Ovary (tissue), 9 donors: ENCODE data around the gene CHD2. TPM values are rescaled to one million over a fixed set of nuclear protein-coding genes. Genes with fewer than 3 reads are reported as not detected.
"Not testable (repeated sequence)": the region's sequence is repeated elsewhere in the genome, so short reads cannot be mapped to it uniquely, and the experiment has no call there.

ENCODE experiments used
- DNase-seq, 5 donors: peaks; one replicate each; pipeline ENCODE4 v3.0.0-alpha.2; 2019 to 2020
- H3K27ac ChIP-seq, 2 donors: fragments of 200-600 bp; one replicate each; pipeline versions ENCODE4 v1.5.1 to v1.8.0; 2019 to 2022
- H3K27me3 ChIP-seq: fragments of 200-600 bp; one replicate; pipeline ENCODE4 v1.8.0; 2022
- H3K36me3 ChIP-seq: fragments of 200-600 bp; sonication (generic); one replicate; pipeline ENCODE4 v1.5.1; 2019
- H3K4me1 ChIP-seq: one replicate; pipeline ENCODE4 v1.8.1; 2013; ENCODE audit warnings: mild to moderate bottlenecking, moderate library complexity; ENCODE audit not compliant: insufficient read depth
- H3K4me3 ChIP-seq: fragments of 200-600 bp; sonication (generic); one replicate; pipeline ENCODE4 v1.5.1; 2017
- H3K9me3 ChIP-seq, 2 donors: fragments of 200-600 bp in 1 of 2; sonication (generic) in 1 of 2; one replicate each; pipeline versions ENCODE4 v1.5.1 to v1.8.1; 2013 to 2019; ENCODE audit warnings: mild to moderate bottlenecking in 1 of 2, moderate library complexity in 1 of 2
- CTCF ChIP-seq, 3 donors: fragments of 450-650 bp in 2 of 3; fragments of 200-600 bp in 1 of 3; IDR thresholded peaks; one replicate each; pipeline versions ENCODE4 v1.5.1 to v1.8.0; 2016 to 2022; ENCODE audit warnings: antibody characterized with exemption in 3 of 3, mild to moderate bottlenecking in 1 of 3
- EP300 ChIP-seq: sonication (generic); formaldehyde crosslinking; IDR thresholded peaks from one replicate; pipeline ENCODE4 v1.6.1; 2017; ENCODE audit warnings: antibody characterized with exemption
- POLR2A ChIP-seq: fragments of 450-650 bp; IDR thresholded peaks from one replicate; pipeline ENCODE4 v1.6.1; 2017; ENCODE audit warnings: antibody characterized with exemption, mild to moderate bottlenecking, moderate library complexity
- WGBS, 3 donors: extraction: QIAGEN DNeasy Blood & Tissue Kit in 1 of 3; methylation state at CpG; one replicate each; pipeline versions ENCODE4 v1.1.5 to v1.1.7; 2013 to 2017; 5-methylcytosine and 5-hydroxymethylcytosine counted together
- intact Hi-C, 4 donors: fragments of 100-400 bp; cut with DNase I; formaldehyde crosslinking; loops; one replicate each; pipeline versions ENCODE4 v1.11.0 to v1.15.1; 2022 to 2023
- polyA plus RNA-seq, 2 donors: library from polyadenylated mRNA; stranded (reverse); fragments of 200-250 nt in 1 of 2; fragments of 350-450 nt in 1 of 2; fragmentation: Illumina TruSeq in 1 of 2; extraction: RNeasy Lipid Tissue Mini Kit (QIAGEN cat#74804) in 1 of 2; gene quantifications; one replicate each; pipeline ENCODE4 v1.2.3, GENCODE V29; 2013 to 2014
- total RNA-seq, 7 donors: library from RNA; depleted of rRNA in 2 of 7; stranded (reverse); fragments of >200 nt in 2 of 7; fragmentation: NEBNext Ultra II Directional in 3 of 7; extraction: Animal tissue kit (Norgen Biotek cat#: 25700) in 3 of 7; gene quantifications; one replicate each; pipeline versions ENCODE4 v1.1.0 to v1.2.4, GENCODE V29; 2016 to 2023
- donor health status: DM: no; HTN: no; CAD: no; lungs with moderate emphysema.
- donor health status: DM: no; HTN: no; CAD: no.
- donor health status: Bipolar disorder and iron deficiency.
- donor health status: DM: yes; HTN: yes; CAD: no.
- donor health status: DM: no; HTN: no; CAD: no.
- donor health status: DM: yes; HTN: yes; CAD: no.

Gene CHD2
- total and polyA plus RNA-seq, 9 donors, result 43.6 to 146 (median 98.2) TPM

- Histone ChIP-seq H3K27ac (peak overlapping the region in 1 of 2 donors; percentile 10), H3K4me1 (peaks cover 3% of the 10 kb centered on the region), H3K27me3 (no peaks in the 10 kb centered on the region), H3K9me3 (no peaks in the 10 kb centered on the region), H3K4me3 (no peak overlapping the region), H3K36me3 (no peaks in the 10 kb centered on the region)
- DNase-seq, result peak; percentile 48 to 73 (median 51)
- no peak for TF ChIP-seq CTCF (IDR thresholded peaks at IDR 0.05)
- TF ChIP-seq POLR2A, result no peak
- TF ChIP-seq EP300, result no peak
- intact Hi-C loops, result loop anchor here (10.0 kb wide), 4 partner anchors 448 to 1088 kb away; no protein-coding TSS in a partner anchor
- WGBS, 3 donors, result 78 to 81% (median 78%) methylated on average over 28 to 29 of the region's 29 CpGs
These were observed 137.1 kb downstream of the CHD2 start for GRCh38 chr15:93036951-93037819.

GRCh38 chr15:93037820-93038705 lies 137.9 kb downstream of the CHD2 start:
- 61 to 65% (median 65%) methylated on average over 20 of the region's 20 CpGs for WGBS, 3 donors
- H3K27me3 ChIP-seq, result no peaks in the 10 kb centered on the region
- peak in 2 of 5 donors; percentile 12 to 29 for DNase-seq
- H3K4me1 ChIP-seq, result peaks cover 3% of the 10 kb centered on the region
- H3K27ac ChIP-seq, result peak overlapping the region in 1 of 2 donors; percentile 10
- H3K9me3 ChIP-seq, result no peaks in the 10 kb centered on the region
- intact Hi-C loops, result loop anchor here (10.0 kb wide), 4 partner anchors 447 to 1087 kb away; no protein-coding TSS in a partner anchor
- H3K4me3 ChIP-seq, result no peak overlapping the region
- TF ChIP-seq POLR2A, result no peak
- no peak for TF ChIP-seq CTCF (IDR thresholded peaks at IDR 0.05)
- no peak for TF ChIP-seq EP300
- H3K36me3 ChIP-seq, result no peaks in the 10 kb centered on the region

GRCh38 chr15:93039562-93040287 lies 139.6 kb downstream of the CHD2 start:
- peak in 2 of 5 donors; percentile 5 to 19 for DNase-seq
- 95 to 96% (median 96%) methylated on average over 13 of the region's 13 CpGs for WGBS, 3 donors

GRCh38 chr15:93040288-93041158 lies 140.4 kb downstream of the CHD2 start:
- DNase-seq, result peak in 2 of 5 donors; percentile 7 to 18
- H3K4me3 ChIP-seq, result no peak overlapping the region
- no peaks in the 10 kb centered on the region for H3K36me3 ChIP-seq
- intact Hi-C loops, result no loop called here
- TF ChIP-seq EP300 (no peak), POLR2A (no peak), CTCF (IDR thresholded peaks at IDR 0.05) (no peak)
- peaks cover 3% of the 10 kb centered on the region for H3K4me1 ChIP-seq
- H3K9me3 ChIP-seq, result no peaks in the 10 kb centered on the region
- no peaks in the 10 kb centered on the region for H3K27me3 ChIP-seq
- WGBS, 3 donors, result 92 to 95% (median 94%) methylated on average over 20 of the region's 20 CpGs
- no peak overlapping the region for H3K27ac ChIP-seq

More at GRCh38 chr15:93039562-93040287, 139.6 kb downstream of the CHD2 start:
- H3K4me3 ChIP-seq, H3K27ac ChIP-seq, H3K9me3 ChIP-seq, H3K36me3 ChIP-seq, H3K27me3 ChIP-seq, H3K4me1 ChIP-seq: not testable (repeated sequence)
- intact Hi-C loops, result loop anchor here (10.0 kb wide), 4 partner anchors 445 to 1085 kb away; no protein-coding TSS in a partner anchor
